ENCODE data around the gene SMPD3. TPM values are rescaled to one million over a fixed set of nuclear protein-coding genes. Genes with fewer than 3 reads are reported as not detected.

SMPD3 gene
- total RNA-seq, 1 experiment from 2014 or later: 0.89 TPM

- Histone ChIP-seq H3K4me1 (ENCODE audit: control insufficient read depth in 1 of 2, insufficient read depth in 2 of 2, low read length in 2 of 2) (no peaks in the 10 kb centered on the region), H3K9me2 (ENCODE audit: insufficient read depth) (no peaks in the 10 kb centered on the region), H3K36me3 (ENCODE audit: control insufficient read depth in 1 of 2, insufficient read depth in 2 of 2, low read length in 2 of 2) (peaks cover 0 to 18% of the 10 kb centered on the region in 2 experiments), H4K20me1 (ENCODE audit: insufficient read depth) (no peaks in the 10 kb centered on the region), H3K79me2 (ENCODE audit: insufficient read depth, low read length) (no peaks in the 10 kb centered on the region), H3K27me3 (ENCODE audit: insufficient read depth, low read length) (no peaks in the 10 kb centered on the region), H3K27ac (ENCODE audit: low read depth, low read length) (no peak overlapping the region), H3K9me3 (ENCODE audit: control insufficient read depth in 1 of 2, insufficient read depth in 1 of 2, low read depth in 1 of 2, low read length in 2 of 2) (no peaks in the 10 kb centered on the region), H3K4me3 (replicated peaks in 1 of 2; ENCODE audit: low read depth in 1 of 2, low read length in 2 of 2) (no peak overlapping the region), H3K4me2 (ENCODE audit: low read length) (no peak overlapping the region), H3K9ac (ENCODE audit: low read length) (no peak overlapping the region), H2AFZ (ENCODE audit: low read depth, low read length, poor library complexity, severe bottlenecking) (no peak overlapping the region)
- POLR2A ChIA-PET: no interaction called here
- CTCF ChIA-PET: no interaction called here
- DNase-seq (ENCODE audit: low read depth, low spot score) (no peak), ATAC-seq (no peak)
- intact Hi-C loops (cut with micrococcal nuclease): no loop called here
- BruUV-seq (replicated peaks): no TSS peak
- RAD21 ChIA-PET (ENCODE audit: low non-redundant PET in 1 of 2, low total read pairs in 2 of 2, uncharacterized antibody in 2 of 2, unreplicated experiment in 2 of 2): no interaction called here
- TF ChIP-seq SIN3A (IDR thresholded peaks at IDR 0.05; ENCODE audit: low read depth) (no peak), EZH2 (IDR thresholded peaks at IDR 0.05) (no peak), CBX3 (IDR thresholded peaks at IDR 0.05; ENCODE audit: low read depth) (no peak), ZNF274 (IDR thresholded peaks at IDR 0.05; ENCODE audit: low read depth, low read length) (no peak), CTCF (IDR thresholded peaks at IDR 0.05 in 2 of 3, conservative IDR thresholded peaks at IDR 0.05 in 1 of 3; ENCODE audit: borderline replicate concordance in 1 of 3, insufficient read depth in 1 of 3, low read depth in 2 of 3, low read length in 2 of 3) (no peak), YY1 (IDR thresholded peaks at IDR 0.05; ENCODE audit: extremely low read depth, insufficient replicate concordance, low read depth, low read length) (no peak), RAD21 (IDR thresholded peaks at IDR 0.05; ENCODE audit: low read depth) (no peak), JUND (IDR thresholded peaks at IDR 0.05) (no peak), EZH2phosphoT487 (IDR thresholded peaks at IDR 0.05; ENCODE audit: borderline replicate concordance) (no peak), POLR2A (IDR thresholded peaks at IDR 0.05; ENCODE audit: borderline replicate concordance, extremely low read depth, insufficient read depth, insufficient read length) (no peak), EGR1 (IDR thresholded peaks at IDR 0.05; ENCODE audit: low read depth) (no peak), SP1 (IDR thresholded peaks at IDR 0.05; ENCODE audit: low read depth) (no peak), FOSL1 (IDR thresholded peaks at IDR 0.05; ENCODE audit: low read depth) (no peak), ELF1 (IDR thresholded peaks at IDR 0.05; ENCODE audit: borderline replicate concordance, low read depth) (no peak), MAX (IDR thresholded peaks at IDR 0.05) (no peak)
- TF ChIP-seq, protein P1, sequence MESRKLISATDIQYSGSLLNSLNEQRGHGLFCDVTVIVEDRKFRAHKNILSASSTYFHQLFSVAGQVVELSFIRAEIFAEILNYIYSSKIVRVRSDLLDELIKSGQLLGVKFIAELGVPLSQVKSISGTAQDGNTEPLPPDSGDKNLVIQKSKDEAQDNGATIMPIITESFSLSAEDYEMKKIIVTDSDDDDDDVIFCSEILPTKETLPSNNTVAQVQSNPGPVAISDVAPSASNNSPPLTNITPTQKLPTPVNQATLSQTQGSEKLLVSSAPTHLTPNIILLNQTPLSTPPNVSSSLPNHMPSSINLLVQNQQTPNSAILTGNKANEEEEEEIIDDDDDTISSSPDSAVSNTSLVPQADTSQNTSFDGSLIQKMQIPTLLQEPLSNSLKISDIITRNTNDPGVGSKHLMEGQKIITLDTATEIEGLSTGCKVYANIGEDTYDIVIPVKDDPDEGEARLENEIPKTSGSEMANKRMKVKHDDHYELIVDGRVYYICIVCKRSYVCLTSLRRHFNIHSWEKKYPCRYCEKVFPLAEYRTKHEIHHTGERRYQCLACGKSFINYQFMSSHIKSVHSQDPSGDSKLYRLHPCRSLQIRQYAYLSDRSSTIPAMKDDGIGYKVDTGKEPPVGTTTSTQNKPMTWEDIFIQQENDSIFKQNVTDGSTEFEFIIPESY (IDR thresholded peaks at IDR 0.05; ENCODE audit: extremely low read depth, insufficient replicate concordance, low read length): no peak
- TF ChIP-seq, protein P2, sequence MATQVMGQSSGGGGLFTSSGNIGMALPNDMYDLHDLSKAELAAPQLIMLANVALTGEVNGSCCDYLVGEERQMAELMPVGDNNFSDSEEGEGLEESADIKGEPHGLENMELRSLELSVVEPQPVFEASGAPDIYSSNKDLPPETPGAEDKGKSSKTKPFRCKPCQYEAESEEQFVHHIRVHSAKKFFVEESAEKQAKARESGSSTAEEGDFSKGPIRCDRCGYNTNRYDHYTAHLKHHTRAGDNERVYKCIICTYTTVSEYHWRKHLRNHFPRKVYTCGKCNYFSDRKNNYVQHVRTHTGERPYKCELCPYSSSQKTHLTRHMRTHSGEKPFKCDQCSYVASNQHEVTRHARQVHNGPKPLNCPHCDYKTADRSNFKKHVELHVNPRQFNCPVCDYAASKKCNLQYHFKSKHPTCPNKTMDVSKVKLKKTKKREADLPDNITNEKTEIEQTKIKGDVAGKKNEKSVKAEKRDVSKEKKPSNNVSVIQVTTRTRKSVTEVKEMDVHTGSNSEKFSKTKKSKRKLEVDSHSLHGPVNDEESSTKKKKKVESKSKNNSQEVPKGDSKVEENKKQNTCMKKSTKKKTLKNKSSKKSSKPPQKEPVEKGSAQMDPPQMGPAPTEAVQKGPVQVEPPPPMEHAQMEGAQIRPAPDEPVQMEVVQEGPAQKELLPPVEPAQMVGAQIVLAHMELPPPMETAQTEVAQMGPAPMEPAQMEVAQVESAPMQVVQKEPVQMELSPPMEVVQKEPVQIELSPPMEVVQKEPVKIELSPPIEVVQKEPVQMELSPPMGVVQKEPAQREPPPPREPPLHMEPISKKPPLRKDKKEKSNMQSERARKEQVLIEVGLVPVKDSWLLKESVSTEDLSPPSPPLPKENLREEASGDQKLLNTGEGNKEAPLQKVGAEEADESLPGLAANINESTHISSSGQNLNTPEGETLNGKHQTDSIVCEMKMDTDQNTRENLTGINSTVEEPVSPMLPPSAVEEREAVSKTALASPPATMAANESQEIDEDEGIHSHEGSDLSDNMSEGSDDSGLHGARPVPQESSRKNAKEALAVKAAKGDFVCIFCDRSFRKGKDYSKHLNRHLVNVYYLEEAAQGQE (IDR thresholded peaks at IDR 0.05; ENCODE audit: low read depth): no peak
Measured at GRCh38 chr16:68354816-68355215, 93.5 kb downstream of the SMPD3 start.

Data from HCT116 (cell line).